MM.1S (cell line): ENCODE results near the gene PRM3.

Experiments
- DNase-seq: peaks from one replicate; pipeline ENCODE4 v3.0.0-alpha.2; 2015
- H2AFZ ChIP-seq: fragments of 300-600 bp; sonication (generic); 2 replicates; pipeline ENCODE4 v1.6.0; 2016; ENCODE audit warnings: antibody characterized with exemption, low read length
- H3F3A ChIP-seq: fragments of 300-600 bp; sonication (generic); 2 replicates; pipeline ENCODE4 v1.6.1; 2016; ENCODE audit warnings: mild to moderate bottlenecking, antibody characterized with exemption, low read length, moderate library complexity, mixed read lengths; ENCODE audit not compliant: insufficient read depth
- H3K27ac ChIP-seq: fragments of 300-600 bp; sonication (generic); 2 replicates; pipeline ENCODE4 v1.5.1; 2016; ENCODE audit warnings: mild to moderate bottlenecking, low read length
- H3K27me3 ChIP-seq: fragments of 300-600 bp; sonication (generic); replicated peaks from 2 replicates; pipeline ENCODE4 v1.6.0; 2016; ENCODE audit warnings: low read length; ENCODE audit not compliant: insufficient read depth
- H3K36me3 ChIP-seq: fragments of 300-600 bp; sonication (generic); replicated peaks from 2 replicates; pipeline ENCODE4 v1.6.1; 2016; ENCODE audit warnings: mild to moderate bottlenecking, low read length, mixed read lengths; ENCODE audit not compliant: insufficient read depth
- H3K4me1 ChIP-seq: fragments of 300-600 bp; sonication (generic); 2 replicates; pipeline ENCODE4 v1.6.1; 2016; ENCODE audit warnings: low read length, mixed read lengths
- H3K4me2 ChIP-seq: fragments of 300-600 bp; sonication (generic); 2 replicates; pipeline ENCODE4 v1.6.0; 2016; ENCODE audit warnings: low read depth, low read length
- H3K4me3 ChIP-seq: fragments of 300-600 bp; sonication (generic); 2 replicates; pipeline ENCODE4 v1.5.1; 2016; ENCODE audit warnings: low read length, mixed read lengths
- H3K79me2 ChIP-seq: fragments of 300-600 bp; sonication (generic); 2 replicates; pipeline ENCODE4 v1.6.1; 2016; ENCODE audit warnings: mixed run types, low read length, mixed read lengths
- H3K9ac ChIP-seq: fragments of 300-600 bp; sonication (generic); 2 replicates; pipeline ENCODE4 v1.6.1; 2016; ENCODE audit warnings: low read length, mixed read lengths
- H3K9me2 ChIP-seq: fragments of 300-600 bp; sonication (generic); replicated peaks from 2 replicates; pipeline ENCODE4 v1.6.1; 2016; ENCODE audit warnings: mild to moderate bottlenecking, low read length, mixed read lengths; ENCODE audit not compliant: insufficient read depth
- H3K9me3 ChIP-seq: fragments of 300-600 bp; sonication (generic); replicated peaks from 2 replicates; pipeline ENCODE4 v1.6.1; 2016; ENCODE audit warnings: mild to moderate bottlenecking, low read length, mixed read lengths; ENCODE audit not compliant: insufficient read depth
- H4K20me1 ChIP-seq: fragments of 300-600 bp; sonication (generic); 2 replicates; pipeline ENCODE4 v1.6.1; 2016; ENCODE audit warnings: mild to moderate bottlenecking, low read length, moderate library complexity, mixed read lengths; ENCODE audit not compliant: insufficient read depth
- EZH2 ChIP-seq: fragments of 300-600 bp; sonication (generic); optimal IDR thresholded peaks from 2 replicates; pipeline ENCODE3; 2017; ENCODE audit warnings: low read depth, mild to moderate bottlenecking, antibody characterized with exemption, low read length, mixed read lengths
- EZH2phosphoT487 ChIP-seq: fragments of 300-600 bp; sonication (generic); IDR thresholded peaks from 2 replicates; pipeline ENCODE4 v1.6.1; 2018; ENCODE audit warnings: antibody characterized with exemption, low read length
- TF ChIP-seq, protein P1 (sequence below): fragments of 300-600 bp; sonication (generic); IDR thresholded peaks from 2 replicates; pipeline ENCODE4 v1.5.1; 2016; ENCODE audit warnings: antibody characterized with exemption, low read length, mixed read lengths

Gene PRM3

DNA sequence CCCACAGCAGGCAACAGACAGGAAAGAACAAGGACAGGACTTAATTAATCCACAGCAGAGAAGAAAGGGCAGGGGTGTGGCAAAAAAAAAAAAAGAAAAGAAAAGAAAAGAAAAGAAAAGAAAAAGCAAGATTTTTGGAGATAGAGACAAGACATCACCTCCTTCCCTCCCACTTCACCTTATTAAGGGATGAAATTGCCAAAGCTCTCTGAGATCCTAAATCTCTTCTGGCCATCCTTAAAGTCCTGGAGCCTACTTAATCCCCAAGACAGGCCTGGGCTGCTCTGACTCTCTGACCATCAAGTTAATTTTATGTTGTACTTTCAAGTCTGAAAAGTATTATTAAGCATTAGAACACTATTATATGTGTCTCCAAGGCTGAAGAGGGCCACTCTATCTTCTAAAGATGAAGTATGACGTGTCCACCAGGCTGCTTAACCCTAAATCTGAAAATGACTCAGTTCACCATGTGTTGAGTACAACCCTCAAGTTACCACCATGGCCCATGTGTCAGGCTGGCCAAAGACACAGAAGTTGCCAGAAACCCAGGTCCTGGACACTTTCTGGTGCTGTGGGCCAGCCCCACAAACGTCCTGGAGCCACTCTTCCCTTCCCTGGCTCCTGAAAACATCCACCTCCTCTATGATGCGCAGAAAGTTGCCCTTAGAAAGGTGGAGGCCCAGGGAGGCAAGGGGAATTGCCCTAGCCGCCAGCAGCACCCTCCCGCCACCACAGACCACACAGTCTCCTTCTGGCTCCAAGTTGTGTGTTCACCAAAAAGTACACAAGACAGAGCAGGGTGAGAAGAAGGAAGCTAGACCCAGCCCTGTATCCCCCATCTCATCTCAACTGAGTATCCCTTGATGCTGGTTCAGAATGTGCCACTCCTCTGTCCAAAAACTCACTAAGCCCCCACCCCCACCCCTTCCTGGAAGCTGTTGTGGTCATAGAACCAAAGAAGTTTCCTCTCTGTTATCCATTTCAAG, 20.1 kb downstream of the PRM3 start:
- no peaks in the 10 kb centered on the region for H3K36me3 ChIP-seq
- no peak for DNase-seq
- no peak overlapping the region for H3K4me3 ChIP-seq
- TF ChIP-seq EZH2phosphoT487 (no peak), EZH2 (no peak)
- TF ChIP-seq, protein P1, sequence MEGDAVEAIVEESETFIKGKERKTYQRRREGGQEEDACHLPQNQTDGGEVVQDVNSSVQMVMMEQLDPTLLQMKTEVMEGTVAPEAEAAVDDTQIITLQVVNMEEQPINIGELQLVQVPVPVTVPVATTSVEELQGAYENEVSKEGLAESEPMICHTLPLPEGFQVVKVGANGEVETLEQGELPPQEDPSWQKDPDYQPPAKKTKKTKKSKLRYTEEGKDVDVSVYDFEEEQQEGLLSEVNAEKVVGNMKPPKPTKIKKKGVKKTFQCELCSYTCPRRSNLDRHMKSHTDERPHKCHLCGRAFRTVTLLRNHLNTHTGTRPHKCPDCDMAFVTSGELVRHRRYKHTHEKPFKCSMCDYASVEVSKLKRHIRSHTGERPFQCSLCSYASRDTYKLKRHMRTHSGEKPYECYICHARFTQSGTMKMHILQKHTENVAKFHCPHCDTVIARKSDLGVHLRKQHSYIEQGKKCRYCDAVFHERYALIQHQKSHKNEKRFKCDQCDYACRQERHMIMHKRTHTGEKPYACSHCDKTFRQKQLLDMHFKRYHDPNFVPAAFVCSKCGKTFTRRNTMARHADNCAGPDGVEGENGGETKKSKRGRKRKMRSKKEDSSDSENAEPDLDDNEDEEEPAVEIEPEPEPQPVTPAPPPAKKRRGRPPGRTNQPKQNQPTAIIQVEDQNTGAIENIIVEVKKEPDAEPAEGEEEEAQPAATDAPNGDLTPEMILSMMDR = no peak
- no peaks in the 10 kb centered on the region for H3K9me3 ChIP-seq
- no peak overlapping the region for H3K27ac ChIP-seq
- peaks cover 20% of the 10 kb centered on the region for H3F3A ChIP-seq
- peaks cover 15% of the 10 kb centered on the region for H3K4me1 ChIP-seq
- no peak overlapping the region for H2AFZ ChIP-seq
- no peaks in the 10 kb centered on the region for H3K27me3 ChIP-seq
- H3K9ac ChIP-seq = no peak overlapping the region
- H3K9me2 ChIP-seq = no peaks in the 10 kb centered on the region
- no peaks in the 10 kb centered on the region for H4K20me1 ChIP-seq
- H3K79me2 ChIP-seq = peaks cover 4% of the 10 kb centered on the region
- no peak overlapping the region for H3K4me2 ChIP-seq

DNA sequence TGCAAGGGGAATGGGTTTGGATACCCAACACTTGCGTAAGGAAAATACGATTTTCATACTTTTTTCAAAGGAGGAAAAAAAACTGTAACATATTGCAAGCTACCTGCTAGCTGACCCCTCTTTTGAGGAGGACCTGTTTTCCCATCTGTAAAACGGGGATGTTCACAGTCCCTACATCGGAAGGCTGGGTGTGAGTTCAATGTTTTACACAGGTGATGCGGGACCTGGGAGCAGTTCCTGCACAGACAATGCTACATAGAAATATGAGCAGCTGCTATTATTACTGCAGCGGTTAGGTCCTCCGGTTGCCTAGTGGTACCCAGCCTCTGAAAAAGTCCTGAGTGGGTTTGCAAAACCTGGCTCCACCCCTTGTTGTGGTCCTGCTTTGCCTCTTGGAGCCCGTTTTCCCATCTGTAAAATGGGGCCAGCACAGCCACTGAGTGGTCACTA, 20.9 kb downstream of the PRM3 start:
- Histone ChIP-seq H3K4me2 (no peak overlapping the region), H3K9me2 (no peaks in the 10 kb centered on the region), H3K9ac (no peak overlapping the region), H3K4me3 (no peak overlapping the region), H3F3A (peaks cover 12% of the 10 kb centered on the region), H3K36me3 (no peaks in the 10 kb centered on the region), H3K79me2 (peaks cover 4% of the 10 kb centered on the region), H2AFZ (no peak overlapping the region), H4K20me1 (no peaks in the 10 kb centered on the region), H3K27ac (no peak overlapping the region), H3K9me3 (no peaks in the 10 kb centered on the region), H3K27me3 (no peaks in the 10 kb centered on the region), H3K4me1 (peaks cover 7% of the 10 kb centered on the region)
- TF ChIP-seq EZH2 (no peak), EZH2phosphoT487 (no peak)
- TF ChIP-seq, protein P1 = no peak
- DNase-seq = no peak

DNA sequence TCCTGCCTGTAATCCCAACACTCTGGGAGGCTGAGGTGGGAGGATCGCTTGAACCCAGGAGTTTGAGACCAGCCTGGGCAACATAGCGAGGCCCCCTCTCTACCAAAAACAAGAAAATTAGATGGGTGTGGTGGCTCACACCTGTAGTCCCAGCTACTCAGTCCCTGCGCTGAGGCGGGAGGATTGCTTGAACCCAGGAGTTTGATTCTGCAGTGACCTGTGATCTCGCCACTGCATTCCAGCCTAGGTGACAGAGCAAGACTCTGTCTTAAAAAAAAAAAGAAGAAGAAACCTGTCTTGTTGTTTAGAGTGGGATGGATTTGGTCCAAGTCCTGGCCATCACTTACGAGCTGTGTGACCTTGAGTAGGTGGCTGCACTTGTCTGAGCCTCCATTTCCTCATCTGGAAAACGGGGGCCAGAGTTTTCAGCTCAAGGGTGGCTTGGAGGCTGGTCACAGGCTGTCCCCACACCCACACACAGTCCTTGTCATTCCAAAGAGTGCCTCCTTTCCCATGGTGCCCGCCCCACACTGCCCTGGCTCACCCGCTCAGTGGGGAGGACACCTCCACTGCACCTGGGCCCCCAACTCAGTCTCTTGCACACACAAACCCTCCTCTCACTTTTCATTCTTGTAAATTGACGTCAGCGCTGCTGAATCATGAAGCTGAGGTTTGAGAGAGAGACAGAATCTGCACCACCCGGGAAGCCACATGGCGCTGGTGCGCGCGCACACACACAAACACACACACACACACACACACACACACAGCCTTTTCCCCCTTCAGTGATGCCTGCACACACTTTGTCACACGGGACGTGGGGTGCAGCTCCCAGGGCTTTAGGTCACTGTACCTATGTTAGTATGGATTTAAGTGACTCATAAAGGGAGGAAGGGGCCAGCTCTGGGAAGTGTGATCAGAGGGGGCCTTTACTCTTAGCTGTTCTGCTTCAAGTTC, 21.6 kb downstream of the PRM3 start:
- Histone ChIP-seq H3K4me1 (0 out of 2 replicates have a peak, but pooled peaks cover under 1% of the 10 kb centered on the region), H3K36me3 (no peaks in the 10 kb centered on the region), H3K27ac (no peak overlapping the region), H3K9me3 (no peaks in the 10 kb centered on the region), H3K9ac (no peak overlapping the region), H3K4me2 (no peak overlapping the region), H3F3A (peaks cover 6% of the 10 kb centered on the region; the same call in 1 of the 2 replicates), H3K4me3 (no peak overlapping the region), H4K20me1 (no peaks in the 10 kb centered on the region), H3K79me2 (peaks cover 4% of the 10 kb centered on the region), H3K27me3 (no peaks in the 10 kb centered on the region), H3K9me2 (no peaks in the 10 kb centered on the region), H2AFZ (no peak overlapping the region)
- no peak for TF ChIP-seq EZH2
- TF ChIP-seq EZH2phosphoT487 = no peak
- TF ChIP-seq, protein P1 = no peak
- no peak for DNase-seq
